Inferior parietal cortex (tissue), 1 donor: ENCODE data around the gene CERS3.

Source experiments
- DNase-seq: peaks from one replicate; pipeline ENCODE4 v3.0.0-alpha.2; 2016; ENCODE audit errors: extremely low spot score

CERS3 gene

DNA sequence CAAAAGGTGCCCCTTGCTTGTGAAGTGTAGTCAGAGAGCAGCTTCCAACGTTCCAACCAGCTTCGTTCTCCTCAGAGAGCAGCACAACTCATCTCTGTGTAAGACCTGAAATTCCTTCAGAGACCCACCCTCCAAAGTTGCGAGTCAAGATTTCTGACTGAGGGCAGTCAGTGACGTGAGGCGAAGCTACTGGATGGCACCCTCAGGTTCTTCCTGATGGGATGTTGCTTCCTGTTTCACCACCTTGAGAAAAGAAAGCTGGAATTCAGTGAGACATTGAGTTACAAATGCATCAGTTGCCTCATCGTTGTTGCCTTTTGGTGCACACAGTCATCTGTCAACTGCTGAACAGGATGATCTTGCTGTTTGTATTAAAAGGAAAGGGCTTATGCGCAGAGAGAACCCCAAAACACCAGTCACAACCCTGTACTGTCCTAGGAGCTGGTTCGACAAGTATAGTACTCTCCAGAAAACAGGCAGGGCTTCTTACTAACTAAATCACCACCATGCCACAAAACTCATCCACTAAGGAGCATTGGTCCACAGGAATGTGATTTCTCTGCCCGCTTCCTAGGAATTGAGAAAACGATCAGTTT is at the start of gene CERS3:
TSS of gene CERS3 (minus strand) at position 118 of the 596 bp plus-strand sequence. CDS start 27,101 bp downstream, outside the sequence.
- DNase-seq, result no peak

DNA sequence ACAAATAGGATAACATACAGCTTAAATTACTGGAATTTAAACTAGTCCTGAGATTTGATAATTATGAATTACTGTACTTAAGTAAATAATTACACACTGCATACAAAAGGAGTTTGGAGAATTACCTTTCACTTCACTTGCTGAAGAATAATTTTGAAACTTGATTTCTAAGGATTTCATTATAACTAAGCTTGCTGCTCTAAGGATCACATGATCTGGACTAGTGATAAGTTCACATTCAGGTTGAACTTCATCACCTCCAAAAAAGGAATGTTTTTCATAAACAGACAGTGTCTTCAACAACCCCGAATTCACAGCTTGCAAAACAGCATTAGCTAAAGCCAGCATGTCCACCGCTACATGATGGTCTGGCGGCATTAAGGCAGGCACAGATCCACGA is 44.8 kb upstream of the CERS3 start:
- no peak for DNase-seq

GRCh38 chr15:100572362-100572983 is 43.7 kb upstream of the CERS3 start:
- DNase-seq, result peak; percentile 55

DNA sequence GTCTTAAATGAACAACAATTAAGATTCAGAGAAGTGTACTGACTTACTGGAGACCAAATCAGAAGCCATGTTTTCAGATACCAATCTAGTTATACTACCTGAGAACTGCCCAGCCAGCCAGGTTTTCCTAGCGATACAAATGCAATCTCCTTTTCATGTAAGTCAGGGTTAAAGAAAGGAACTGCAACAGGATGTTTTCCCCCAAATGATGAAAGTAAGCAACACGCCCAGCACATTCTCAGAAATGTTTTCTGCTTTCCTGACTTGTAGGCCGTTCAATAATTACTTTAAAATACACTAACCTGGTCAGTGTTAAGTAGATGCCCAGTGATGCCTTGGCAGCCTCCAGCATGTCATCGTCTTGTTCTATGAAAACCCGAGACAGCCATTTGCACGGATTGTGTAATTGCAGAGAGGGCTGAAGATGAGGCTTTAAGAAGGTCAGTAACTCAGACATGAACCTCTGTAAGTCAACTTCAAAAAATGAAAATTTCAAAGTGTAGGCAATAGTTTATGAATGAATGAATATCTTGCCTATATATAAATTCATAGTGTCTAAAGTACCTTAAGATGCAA is 42.9 kb upstream of the CERS3 start:
- no peak for DNase-seq

- DNase-seq, result no peak
Observed at GRCh38 chr15:100570735-100571313, 42.1 kb upstream of the CERS3 start.

GRCh38 chr15:100570275-100570674 is 41.5 kb upstream of the CERS3 start:
- no peak for DNase-seq

DNA sequence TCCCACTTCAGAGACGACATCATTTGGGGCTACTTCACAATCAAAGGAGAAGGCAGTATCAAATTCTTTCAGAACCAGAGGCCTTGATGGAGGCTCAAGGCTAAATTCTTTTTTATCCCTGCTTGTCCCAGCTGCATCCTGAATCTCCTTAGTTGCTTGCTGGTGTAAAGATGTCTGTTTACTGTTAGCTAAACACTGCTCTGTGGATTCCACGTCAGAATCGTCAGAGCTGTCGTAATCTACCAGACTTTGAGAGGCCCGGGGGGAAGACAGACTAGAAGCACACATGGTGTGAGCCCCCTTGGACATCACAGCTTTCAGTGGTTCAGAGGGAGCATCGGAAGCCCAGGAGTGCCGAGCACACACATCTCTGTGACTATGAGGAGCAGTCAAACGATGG is 40.6 kb upstream of the CERS3 start:
- DNase-seq, result no peak

DNA sequence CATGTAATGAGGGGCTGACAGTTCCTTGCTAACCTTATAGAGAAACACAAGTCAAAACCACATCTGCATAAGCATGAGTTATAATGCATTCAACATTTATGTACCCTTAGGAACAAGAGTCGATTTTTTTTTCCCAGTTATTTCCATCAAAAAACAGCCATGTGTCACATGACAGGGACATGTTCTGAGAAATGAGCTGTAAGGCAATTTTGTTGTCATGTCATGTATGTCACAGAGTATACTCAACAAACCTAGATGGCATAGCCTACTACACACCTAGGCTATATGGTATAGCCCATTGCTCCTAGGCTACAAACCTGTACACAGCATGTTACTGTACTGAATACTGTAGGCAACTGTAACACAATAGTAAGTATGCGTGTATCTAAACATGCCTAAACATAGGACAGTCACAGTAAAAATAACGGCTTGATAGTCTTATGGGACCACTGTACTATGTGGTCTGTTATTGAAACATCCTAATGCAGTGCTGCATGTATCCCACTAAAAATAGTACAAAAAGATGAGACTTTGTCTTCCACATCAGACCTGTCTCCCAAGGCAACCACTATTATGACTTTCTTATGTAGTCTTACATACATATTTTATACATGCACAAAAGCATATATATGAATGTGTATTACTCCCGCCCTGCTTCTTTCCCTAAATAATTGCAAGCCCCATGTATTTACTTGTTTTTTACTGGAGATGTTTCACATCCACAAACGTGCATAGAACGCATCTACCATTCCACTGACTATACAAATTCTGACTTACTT is 38.3 kb upstream of the CERS3 start:
- DNase-seq, result no peak

- DNase-seq, result no peak
Observed at GRCh38 chr15:100565591-100565990, 36.8 kb upstream of the CERS3 start.

DNA sequence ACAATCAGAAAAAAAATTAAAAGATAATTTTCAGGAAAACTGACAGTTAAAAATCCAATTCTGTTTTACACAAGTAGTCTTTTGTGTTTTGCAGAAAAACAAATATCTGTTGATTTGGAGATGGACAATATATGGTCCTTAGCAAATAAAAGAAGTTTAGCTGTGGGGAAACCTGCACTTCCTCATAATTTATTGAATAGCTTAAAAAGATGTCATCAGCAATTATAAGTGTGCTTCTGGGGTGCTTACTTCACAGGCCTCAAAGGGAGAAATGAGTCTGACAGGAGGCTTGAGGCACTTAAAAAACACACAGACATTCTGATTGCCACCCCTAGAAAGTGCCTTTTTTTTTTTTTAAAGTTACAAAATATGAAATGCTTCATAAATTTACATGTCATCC is 31.6 kb upstream of the CERS3 start:
- no peak for DNase-seq

- DNase-seq, result no peak
Observed at GRCh38 chr15:100559330-100559729, 30.6 kb upstream of the CERS3 start.

DNA sequence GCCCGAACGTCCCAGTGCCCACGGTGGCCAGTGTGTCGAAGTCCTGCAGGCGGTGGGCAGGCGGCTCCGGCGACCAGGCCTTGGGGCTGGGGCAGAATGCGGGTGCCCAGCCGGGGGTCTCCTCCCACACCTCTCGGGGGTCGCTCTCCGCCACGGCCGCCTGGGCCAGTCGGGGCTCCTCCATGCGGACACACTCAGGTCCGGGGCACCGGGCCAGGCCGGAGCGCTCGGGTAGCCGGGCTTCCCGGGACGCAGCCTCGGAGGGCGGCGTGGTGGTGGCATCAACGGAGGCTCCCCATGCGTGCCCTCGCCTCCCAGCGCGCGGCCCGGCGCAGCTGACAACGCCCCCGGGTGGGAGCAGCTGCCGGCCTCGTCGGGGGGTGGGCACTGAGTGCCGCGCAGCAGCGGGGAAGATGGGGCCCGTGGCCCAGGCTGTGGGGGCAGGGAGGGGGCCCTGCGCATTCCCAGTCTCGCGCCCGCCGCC is 30.1 kb upstream of the CERS3 start:
- DNase-seq, result no peak

DNA sequence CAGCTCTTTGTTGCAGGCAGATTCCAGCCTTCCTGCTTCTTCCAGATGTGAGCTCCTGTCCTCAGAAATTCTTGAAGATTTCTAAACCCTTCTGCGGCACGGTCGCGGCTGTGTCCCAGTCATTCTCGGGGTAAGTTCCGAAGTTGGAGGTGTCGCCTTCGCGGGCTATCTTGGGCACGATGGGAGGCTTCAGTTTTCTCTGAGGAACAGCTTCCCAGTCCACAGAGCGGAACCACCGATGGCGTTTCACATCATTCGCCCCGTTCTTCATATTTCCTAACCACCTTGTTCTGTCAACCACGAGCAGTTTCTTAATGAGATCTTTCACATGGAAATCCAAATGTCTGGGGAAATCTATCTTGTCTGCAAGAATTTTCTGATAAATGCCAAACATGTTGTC is 24.7 kb upstream of the CERS3 start:
- DNase-seq, result no peak

- no peak for DNase-seq
Observed at GRCh38 chr15:100547961-100548360, 19.2 kb upstream of the CERS3 start.

DNA sequence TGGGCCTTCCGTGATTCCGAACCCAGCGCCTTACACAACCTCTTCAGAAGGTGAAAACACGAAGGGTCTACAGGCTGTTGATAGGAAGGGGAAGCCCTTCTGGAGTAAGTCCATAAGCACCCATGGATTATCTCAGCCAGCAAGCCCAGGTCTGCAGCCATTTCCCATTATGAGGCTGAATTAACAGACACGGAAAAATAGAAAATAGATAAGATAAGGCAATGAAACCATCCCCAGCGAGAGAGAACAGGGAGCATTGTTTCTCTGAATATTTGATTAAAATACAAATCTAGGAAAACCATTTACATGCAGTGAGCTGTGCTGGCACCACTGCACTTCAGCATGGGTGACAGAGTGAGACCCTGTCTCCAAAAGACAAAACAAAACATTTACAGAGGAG is 16.2 kb upstream of the CERS3 start:
- DNase-seq, result no peak

DNA sequence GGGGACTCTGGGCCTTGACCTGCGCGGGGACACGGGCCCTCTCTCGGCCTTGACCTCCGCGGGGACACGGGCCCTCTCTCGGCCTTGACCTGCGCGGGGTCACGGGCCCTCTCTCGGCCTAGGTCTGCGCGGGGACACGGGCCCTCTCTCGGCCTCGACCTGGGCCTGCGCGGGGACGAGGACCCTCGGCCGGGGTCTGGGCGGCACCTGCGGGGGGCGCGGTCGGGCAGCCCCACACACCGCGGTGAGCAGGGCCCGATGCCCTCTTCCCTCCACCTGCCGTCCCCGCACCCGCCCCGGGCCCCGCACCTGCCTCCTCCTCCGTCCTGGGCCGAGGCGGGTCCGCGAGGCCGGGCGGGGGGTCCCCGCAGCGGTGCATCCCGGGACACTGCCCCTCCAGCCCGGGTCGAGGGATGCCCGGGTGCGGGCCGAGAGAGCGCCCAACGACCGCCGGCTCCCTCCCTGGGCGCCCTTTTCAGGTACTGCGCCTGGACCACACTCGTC is 15.6 kb upstream of the CERS3 start:
- no peak for DNase-seq

GRCh38 chr15:100542290-100542689 is 13.5 kb upstream of the CERS3 start:
- no peak for DNase-seq

GRCh38 chr15:100537331-100537730 is 8.6 kb upstream of the CERS3 start:
- DNase-seq, result no peak

GRCh38 chr15:100536733-100537132 is 8.0 kb upstream of the CERS3 start:
- DNase-seq, result no peak

DNA sequence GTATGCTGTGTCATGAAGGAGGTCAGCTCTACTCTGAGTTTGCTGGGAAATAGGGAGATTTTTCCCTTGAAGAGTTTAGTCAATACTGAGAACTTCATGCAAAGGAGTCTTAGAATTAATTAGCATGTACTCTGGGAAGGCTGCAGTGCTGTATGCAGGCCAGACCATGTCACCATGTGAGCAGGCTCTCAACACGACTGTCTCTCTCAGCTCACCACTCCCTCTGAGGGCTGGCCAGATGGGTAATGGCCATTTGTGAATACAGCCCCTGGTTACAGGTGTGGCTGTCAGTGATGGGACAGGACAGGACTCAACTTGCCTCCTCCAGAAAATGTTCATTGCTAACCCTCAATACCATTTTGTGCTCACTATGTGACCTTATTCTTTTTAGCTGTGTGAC is 5.1 kb upstream of the CERS3 start:
- DNase-seq, result no peak

GRCh38 chr15:100531823-100532327 is 3.1 kb upstream of the CERS3 start:
- DNase-seq, result no peak

DNA sequence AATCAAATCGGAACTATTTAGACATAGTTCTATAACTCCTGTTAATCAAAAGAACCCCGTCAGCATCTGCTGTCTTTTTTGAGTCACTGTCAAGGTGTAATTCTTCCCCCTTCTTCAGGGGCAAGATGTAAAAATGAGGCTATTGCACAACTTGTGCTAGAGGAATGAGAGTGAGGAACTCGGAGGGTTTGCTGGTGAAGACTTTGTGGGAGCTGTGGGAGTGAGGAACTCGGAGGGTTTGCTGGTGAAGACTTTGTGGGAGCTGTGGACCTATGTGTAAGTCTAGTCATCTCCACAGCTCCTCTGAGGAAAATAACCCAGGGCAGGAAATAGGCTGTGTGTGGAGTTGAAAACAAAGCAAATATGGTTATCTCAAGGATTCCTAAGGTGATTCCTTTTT is 2.5 kb upstream of the CERS3 start:
- no peak for DNase-seq
